ENCODE results near the gene ADARB2.

- TF ChIP-seq CTCF (IDR thresholded peaks at IDR 0.05; ENCODE audit: low read depth, low read length, missing input control) = no peak
- TF ChIP-seq EGR1 (IDR thresholded peaks at IDR 0.05; ENCODE audit: low read depth in 2 of 2) = no peak
- no peak for TF ChIP-seq YY1 (IDR thresholded peaks at IDR 0.05)
- no peak for TF ChIP-seq SP1 (IDR thresholded peaks at IDR 0.05)
- TF ChIP-seq MAX (IDR thresholded peaks at IDR 0.05) = no peak
- TF ChIP-seq REST (IDR thresholded peaks at IDR 0.05) = no peak
- no peak for TF ChIP-seq RAD21 (IDR thresholded peaks at IDR 0.05)
- TF ChIP-seq RXRA (IDR thresholded peaks at IDR 0.05) = no peak
- no peak for TF ChIP-seq FOXA1 (IDR thresholded peaks at IDR 0.05)
- no peak for TF ChIP-seq TAF1 (conservative IDR thresholded peaks at IDR 0.05)
Measured at GRCh38 chr10:1558906-1559305, 178.4 kb downstream of the ADARB2 start.
